ENCODE data around the gene ZNF423.

Gene ZNF423

DNA sequence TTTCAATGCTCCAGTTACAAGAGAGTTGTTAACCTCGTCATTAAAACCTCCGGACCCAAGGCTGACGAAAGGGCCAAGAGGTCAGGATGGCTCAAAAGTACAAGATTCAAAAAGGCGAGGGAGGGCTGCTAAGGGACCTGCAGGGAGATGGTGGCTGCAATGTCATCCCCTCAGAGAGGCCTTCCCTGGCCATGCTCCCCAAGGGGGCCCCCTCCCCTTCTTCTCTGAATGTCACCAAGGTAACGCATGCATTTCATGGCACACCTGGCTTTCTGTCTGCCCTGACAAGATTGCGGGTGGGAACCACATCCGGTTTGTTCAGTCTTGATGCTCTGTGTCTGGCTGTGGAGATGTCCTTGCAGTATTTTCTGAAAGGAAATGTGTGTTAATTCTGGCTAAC lies 392.4 kb downstream of the ZNF423 start:
- no peak for DNase-seq

DNA sequence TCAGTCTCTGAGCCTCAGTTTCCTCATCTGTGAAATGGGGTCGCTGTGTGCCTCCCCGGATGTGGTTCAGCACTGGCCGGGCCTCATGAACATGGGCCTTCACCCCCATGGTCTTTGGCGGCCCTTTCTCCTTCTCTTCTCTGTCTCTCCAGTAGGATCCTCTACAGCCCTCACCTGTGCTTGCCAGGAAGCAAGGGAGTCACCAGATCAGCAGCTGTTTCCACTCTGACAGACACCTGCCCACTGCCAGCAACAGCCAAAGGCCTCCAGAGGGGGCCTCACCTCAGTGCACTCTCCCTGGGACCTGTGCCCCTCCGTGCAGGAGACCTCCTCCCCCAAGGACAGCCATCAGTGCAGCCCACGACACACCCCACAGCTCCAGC lies 392.9 kb downstream of the ZNF423 start:
- DNase-seq, result no peak

GRCh38 chr16:49462362-49462988 lies 393.4 kb downstream of the ZNF423 start:
- DNase-seq, result no peak

DNA sequence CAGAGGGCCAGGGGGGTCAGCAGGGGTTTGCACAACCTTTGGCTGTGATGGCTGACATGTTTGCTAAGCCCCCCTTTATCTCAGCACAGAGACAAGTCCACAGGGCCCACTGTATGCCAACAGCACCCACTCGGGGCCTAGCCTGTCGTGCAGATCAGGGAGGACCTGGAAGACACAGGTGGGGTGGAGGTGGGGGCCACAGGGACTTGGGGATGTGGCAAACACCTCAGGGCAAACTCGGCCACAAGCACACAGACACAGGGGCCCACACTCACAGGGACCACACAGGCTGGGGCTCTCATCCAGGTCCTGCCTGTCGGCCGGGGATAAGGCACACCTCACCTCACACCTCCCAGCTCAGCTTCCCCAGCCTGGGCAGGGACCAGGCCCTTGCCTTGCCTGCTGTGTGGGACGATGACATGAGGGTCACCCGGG lies 394.4 kb downstream of the ZNF423 start:
- no peak for DNase-seq

DNA sequence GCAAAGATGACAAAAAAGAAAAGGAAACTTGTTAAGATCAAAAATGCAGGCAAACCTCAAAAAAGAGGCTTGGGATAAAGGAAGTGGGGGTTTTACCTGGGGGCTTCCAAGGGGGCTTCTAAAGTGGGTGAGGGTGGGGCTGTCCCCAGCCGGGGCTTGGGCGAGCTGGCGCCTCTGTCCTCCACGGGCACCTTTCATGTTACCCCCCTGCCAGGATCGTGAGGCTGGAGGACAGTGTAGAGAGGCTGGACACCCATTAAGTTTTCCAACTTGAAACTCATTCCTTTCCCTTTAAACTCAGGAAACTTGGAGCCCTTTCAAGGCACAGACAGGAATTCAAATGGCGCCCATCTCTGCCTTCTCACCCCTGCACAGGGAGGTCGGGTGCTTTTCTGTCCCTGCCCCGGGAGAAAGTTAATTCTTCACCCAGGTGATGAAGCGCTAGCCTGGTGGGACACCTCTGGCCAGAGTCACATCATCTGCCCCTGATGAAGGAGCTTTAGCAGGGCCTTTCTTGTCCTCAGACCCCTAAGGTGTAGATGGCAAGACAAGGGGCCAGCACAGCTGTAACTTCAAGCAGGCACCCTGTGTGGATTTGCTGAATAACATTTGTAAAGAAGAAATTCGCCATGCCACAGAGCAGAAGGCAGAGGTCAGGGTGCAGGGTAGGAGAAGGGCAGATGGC lies 395.0 kb downstream of the ZNF423 start:
- no peak for DNase-seq

- DNase-seq, result no peak
Measured at GRCh38 chr16:49459953-49460735, 395.8 kb downstream of the ZNF423 start.

DNA sequence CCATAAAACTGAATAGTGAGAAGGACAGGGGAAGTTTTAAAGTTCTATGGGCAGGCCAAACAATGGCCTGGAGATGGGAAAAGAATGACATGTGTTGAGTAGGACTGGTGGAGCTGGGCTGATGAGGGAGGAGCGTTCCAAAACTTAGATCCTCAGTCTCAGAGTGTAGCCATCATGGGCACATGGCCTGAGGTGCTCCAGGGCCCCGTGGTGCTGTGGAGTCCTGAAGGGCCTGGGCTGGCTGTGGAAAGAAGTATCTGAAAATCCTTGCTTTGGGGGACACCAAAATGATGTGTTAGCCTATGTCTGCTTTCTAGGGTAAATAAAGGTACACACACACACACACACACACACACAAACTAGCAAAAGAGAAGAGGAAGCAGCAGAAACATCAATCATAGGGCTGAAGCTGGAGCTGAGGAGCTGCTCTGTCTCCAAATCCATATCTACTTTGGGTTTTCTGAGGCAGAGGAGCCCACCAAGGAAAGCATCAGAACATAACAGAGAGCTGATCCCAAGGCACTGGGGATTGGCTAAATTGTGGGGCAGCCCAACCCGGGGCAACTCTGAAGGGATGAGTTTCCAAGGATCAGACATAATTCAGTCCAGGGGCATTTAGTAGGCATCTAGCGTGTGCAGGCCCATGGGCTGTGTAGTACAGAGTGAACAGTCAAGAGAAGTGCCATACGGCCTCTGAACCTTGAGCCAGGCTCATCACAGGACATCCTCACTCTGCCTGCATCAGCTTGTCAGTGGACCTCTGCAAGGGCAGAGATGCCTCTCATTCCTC lies 397.1 kb downstream of the ZNF423 start:
- no peak for DNase-seq

DNA sequence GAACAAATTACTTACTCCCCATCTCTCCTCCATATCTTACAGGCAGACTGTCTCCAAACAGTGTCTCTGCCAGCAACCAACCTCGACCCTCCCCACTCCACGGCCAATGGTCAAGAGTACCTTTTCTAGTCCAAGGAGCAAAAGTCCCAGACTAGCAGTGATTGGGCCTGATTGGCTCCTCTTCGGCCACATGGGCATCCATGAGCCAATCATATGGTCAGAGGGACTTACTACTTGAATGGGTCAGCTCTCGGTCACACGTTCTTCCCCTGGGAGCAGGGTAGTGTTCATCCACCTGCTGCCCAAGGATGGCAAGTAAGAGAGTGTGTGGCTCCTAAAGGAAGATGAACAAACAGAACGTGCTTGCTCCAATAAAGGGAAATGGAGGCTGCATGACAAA lies 397.7 kb downstream of the ZNF423 start:
- no peak for DNase-seq

GRCh38 chr16:49457196-49457595 lies 398.7 kb downstream of the ZNF423 start:
- no peak for DNase-seq

- no peak for DNase-seq
Measured at GRCh38 chr16:49456763-49457162, 399.1 kb downstream of the ZNF423 start.

DNA sequence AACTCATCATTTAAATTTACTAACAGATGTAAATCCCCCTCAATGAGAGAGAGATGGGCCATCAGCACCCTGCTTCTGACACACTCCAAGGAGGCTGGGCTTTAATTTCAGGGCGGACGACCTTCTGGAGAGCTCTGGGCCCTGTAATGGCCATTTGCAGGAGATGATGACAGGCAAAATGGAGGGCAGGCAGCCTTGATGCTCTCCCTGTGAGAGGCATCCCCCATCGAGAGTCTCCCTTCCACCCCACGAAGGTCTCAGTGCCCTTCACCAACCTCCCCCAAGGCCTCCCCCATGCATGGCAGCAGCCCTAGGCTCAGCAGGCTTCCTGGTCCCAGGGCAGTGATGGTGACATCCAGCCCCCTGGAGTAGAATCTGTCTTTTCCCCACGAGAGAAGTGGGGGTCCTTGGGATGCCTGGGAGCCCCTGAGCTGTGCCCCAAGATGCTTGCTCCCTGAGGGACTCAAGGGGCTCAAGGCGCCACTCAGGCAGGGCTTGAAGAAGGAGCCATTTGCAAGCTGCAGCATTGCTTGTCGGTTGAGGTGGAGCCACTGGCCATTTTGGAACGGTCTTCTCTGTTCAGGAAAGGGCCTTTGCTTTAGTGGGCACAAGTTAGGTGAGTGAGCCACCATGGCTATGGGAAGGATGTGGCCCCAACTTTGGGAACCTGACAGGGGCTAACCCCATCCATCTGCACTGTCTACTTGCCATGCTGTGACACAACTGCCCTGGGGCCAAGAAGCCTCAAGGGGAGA lies 399.7 kb downstream of the ZNF423 start:
- DNase-seq, result no peak

GRCh38 chr16:49455181-49455990 lies 400.5 kb downstream of the ZNF423 start:
- no peak for DNase-seq

- DNase-seq, result no peak
Measured at GRCh38 chr16:49454426-49455180, 401.3 kb downstream of the ZNF423 start.

DNA sequence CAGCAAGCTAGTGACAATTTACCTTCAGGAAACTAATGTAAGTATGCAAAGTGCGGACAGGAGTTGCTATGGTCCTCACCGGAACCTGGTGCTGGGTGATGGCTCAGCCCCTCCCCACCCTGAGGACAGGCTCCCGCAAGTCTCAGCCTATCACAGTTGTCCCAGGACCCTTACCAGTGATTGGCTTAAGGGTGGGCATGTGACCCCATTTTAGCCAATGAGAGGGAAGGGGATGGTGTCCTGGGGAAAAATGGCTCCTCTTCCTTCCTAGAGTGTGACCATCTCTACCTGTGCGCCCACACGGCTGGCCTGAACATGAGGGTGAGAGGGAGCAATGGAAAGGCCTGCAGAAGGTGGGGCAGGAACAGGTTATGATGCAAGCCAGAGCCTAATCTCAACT lies 401.9 kb downstream of the ZNF423 start:
- DNase-seq, result no peak

GRCh38 chr16:49453021-49453420 lies 402.9 kb downstream of the ZNF423 start:
- no peak for DNase-seq

- no peak for DNase-seq
Measured at GRCh38 chr16:49452578-49452977, 403.3 kb downstream of the ZNF423 start.

DNA sequence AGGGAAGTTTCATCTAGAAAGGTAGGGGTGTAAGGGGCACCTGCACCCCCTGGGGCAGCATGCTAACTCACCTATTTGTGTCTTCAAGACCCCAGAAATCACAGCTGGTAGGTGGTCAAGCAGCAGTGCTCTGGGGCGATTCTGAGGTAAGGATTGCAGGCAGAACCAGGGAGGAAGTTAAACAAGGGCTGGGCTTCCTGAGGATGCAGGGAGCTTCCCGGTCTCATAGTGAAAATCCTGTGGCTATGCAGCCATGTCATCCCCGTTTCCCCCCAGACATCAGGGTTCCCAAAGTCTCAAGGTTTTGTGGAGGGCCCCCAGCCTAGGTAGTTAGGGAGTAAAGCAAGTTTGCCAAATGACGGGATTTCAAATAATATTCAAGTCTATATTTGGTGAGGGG lies 403.8 kb downstream of the ZNF423 start:
- no peak for DNase-seq

DNA sequence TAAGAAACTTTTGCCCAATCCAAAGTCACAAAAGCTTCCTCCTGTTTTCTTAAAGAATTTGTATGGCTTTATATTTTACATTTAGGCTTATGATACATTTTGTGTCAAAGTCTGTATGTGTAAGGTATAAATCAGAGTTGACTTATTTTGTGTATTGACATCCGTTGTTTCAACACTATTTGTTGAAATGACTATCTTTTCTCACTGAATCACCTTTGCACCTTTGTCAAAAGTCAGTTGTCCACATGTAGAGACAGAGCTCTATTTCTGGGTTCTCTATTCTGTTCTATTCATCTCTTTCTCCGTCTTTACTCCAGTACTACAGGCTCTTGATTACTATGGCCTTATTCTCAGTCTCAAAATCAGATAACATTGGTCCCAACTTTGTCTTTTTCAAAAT lies 409.1 kb downstream of the ZNF423 start:
- DNase-seq, result no peak

GRCh38 chr16:49443576-49443975 lies 412.3 kb downstream of the ZNF423 start:
- no peak for DNase-seq

- no peak for DNase-seq
Measured at GRCh38 chr16:49442805-49443204, 413.1 kb downstream of the ZNF423 start.

DNA sequence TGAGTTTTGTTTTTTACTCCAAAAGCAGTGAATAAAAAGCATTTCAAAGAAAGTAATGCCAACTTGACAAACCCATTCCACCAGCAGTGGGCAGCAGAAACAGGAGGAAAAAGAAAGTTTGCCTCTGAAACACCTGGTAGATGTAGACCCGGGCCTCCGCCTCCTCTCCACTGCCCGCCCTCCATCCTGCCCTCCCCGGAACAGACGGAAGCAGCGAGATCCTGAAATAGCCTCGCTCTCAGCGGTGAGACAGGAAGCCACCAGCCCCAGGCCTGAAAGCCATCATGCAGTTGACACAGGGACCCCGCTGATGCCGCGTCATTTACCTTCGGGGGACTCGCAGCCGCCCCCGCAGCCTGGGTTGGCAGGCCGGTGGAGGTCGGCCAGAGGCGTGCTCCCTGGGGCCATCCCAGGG lies 414.5 kb downstream of the ZNF423 start:
- DNase-seq, result no peak
